Cardiac muscle cell (in vitro differentiated cells and primary cell): ENCODE measurements around the gene TBCD. TPM values are rescaled to one million over a fixed set of nuclear protein-coding genes. Genes with fewer than 3 reads are reported as not detected.

ENCODE experiments used
- DNase-seq, 2 donors: peaks; one replicate each; pipeline versions ENCODE4 v3.0.0 to v3.0.0-alpha.2; 2010 to 2017; ENCODE audit warnings: low read depth in 1 of 2, low spot score in 1 of 2
- H3K27ac ChIP-seq: fragments of 200-600 bp; sonication (generic); 2 replicates; pipeline ENCODE4 v1.5.1; 2016
- H3K27me3 ChIP-seq: fragments of 200-600 bp; sonication (generic); 2 replicates; pipeline ENCODE4 v1.6.0; 2016; ENCODE audit warnings: control low read depth
- H3K36me3 ChIP-seq: fragments of 200-600 bp; sonication (generic); 2 replicates; pipeline ENCODE4 v1.5.1; 2016; ENCODE audit warnings: control low read depth
- H3K4me1 ChIP-seq: fragments of 200-600 bp; sonication (generic); 2 replicates; pipeline ENCODE4 v1.8.1; 2017; ENCODE audit warnings: low read depth, mild to moderate bottlenecking, mixed run types
- H3K4me3 ChIP-seq: fragments of 200-600 bp; sonication (generic); 2 replicates; pipeline ENCODE4 v1.5.1; 2016; ENCODE audit warnings: mild to moderate bottlenecking
- H3K9me3 ChIP-seq: fragments of 200-600 bp; sonication (generic); 2 replicates; pipeline ENCODE4 v1.5.1; 2017; ENCODE audit warnings: low read depth, mild to moderate bottlenecking, control low read depth
- CTCF ChIP-seq: IDR thresholded peaks from 2 replicates; pipeline ENCODE4 v1.5.1; 2012; ENCODE audit warnings: low read depth, mild to moderate bottlenecking, low read length
- polyA plus RNA-seq: library from polyadenylated mRNA; unstranded; fragments of >200 nt; fragmentation: Nextera tagmentation; extraction: Ambion mirVana; gene quantifications from 2 replicates; pipeline ENCODE4 v1.2.1, GENCODE V29; 2016
- total RNA-seq: library from RNA; depleted of rRNA; stranded (reverse); fragments of >200 nt; gene quantifications from 2 replicates; pipeline ENCODE4 v1.2.3, GENCODE V29; 2016

The TBCD gene
- total and polyA plus RNA-seq, 2 experiments from 2014 or later: 55.7 to 66.0 TPM

GRCh38 chr17:82932518-82933310 is 180.8 kb downstream of the TBCD start:
- peak in 1 of 2 donors; percentile 36 for DNase-seq
- Histone ChIP-seq H3K27me3 (no peaks in the 10 kb centered on the region), H3K4me3 (no peak overlapping the region), H3K9me3 (no peaks in the 10 kb centered on the region), H3K4me1 (no peaks in the 10 kb centered on the region), H3K36me3 (peaks cover 5% of the 10 kb centered on the region), H3K27ac (no peak overlapping the region)
- no peak for TF ChIP-seq CTCF

GRCh38 chr17:82933911-82934310 is 182.0 kb downstream of the TBCD start:
- TF ChIP-seq CTCF: no peak
- Histone ChIP-seq H3K4me1 (no peaks in the 10 kb centered on the region), H3K27me3 (no peaks in the 10 kb centered on the region), H3K4me3 (no peak overlapping the region), H3K36me3 (peaks cover 5% of the 10 kb centered on the region), H3K9me3 (no peaks in the 10 kb centered on the region), H3K27ac (no peak overlapping the region)
- no peak for DNase-seq

GRCh38 chr17:82935966-82936767 is 184.3 kb downstream of the TBCD start:
- no peaks in the 10 kb centered on the region for H3K27me3 ChIP-seq
- no peaks in the 10 kb centered on the region for H3K36me3 ChIP-seq
- no peak for TF ChIP-seq CTCF
- H3K4me1 ChIP-seq: no peaks in the 10 kb centered on the region
- no peak overlapping the region for H3K27ac ChIP-seq
- DNase-seq: no peak
- no peaks in the 10 kb centered on the region for H3K9me3 ChIP-seq
- no peak overlapping the region for H3K4me3 ChIP-seq

GRCh38 chr17:82936768-82937171 is 184.9 kb downstream of the TBCD start:
- no peak for TF ChIP-seq CTCF
- no peaks in the 10 kb centered on the region for H3K36me3 ChIP-seq
- no peaks in the 10 kb centered on the region for H3K27me3 ChIP-seq
- H3K4me1 ChIP-seq: no peaks in the 10 kb centered on the region
- H3K4me3 ChIP-seq: no peak overlapping the region
- no peaks in the 10 kb centered on the region for H3K9me3 ChIP-seq
- no peak overlapping the region for H3K27ac ChIP-seq
- no peak for DNase-seq

- no peak for DNase-seq
- Histone ChIP-seq H3K27me3 (no peaks in the 10 kb centered on the region), H3K27ac (no peak overlapping the region), H3K4me1 (no peaks in the 10 kb centered on the region), H3K4me3 (no peak overlapping the region), H3K9me3 (no peaks in the 10 kb centered on the region), H3K36me3 (no peaks in the 10 kb centered on the region)
- TF ChIP-seq CTCF: no peak
These were observed 185.8 kb downstream of the TBCD start for GRCh38 chr17:82937411-82938371.
